HepG2 (cell line): ENCODE measurements around the gene ETFB. TPM values are rescaled to one million over a fixed set of nuclear protein-coding genes. Genes with fewer than 3 reads are reported as not detected.

ENCODE experiments used
- ATAC-seq: fragments of 200-7000 bp; cut with Tn5 transposase; 3 replicates; pipeline ENCODE4 v1.9.1; 2020; ENCODE audit warnings: mild to moderate bottlenecking, moderate library complexity
- BruUV-seq: library from RNA; stranded (reverse); fragments of 400-500 nt; replicated peaks from 2 replicates; lab custom pipeline; 2021; lab: Mats Ljungman, UMichigan
- CTCF ChIA-PET: fragments of 300-600 bp; formaldehyde crosslinking; extraction: SDS; loops from one replicate; lab custom pipeline; 2021; ENCODE audit warnings: low total read pairs, inconsistent platforms, low intra/inter-chr PET ratio; lab: Yijun Ruan, JAX
- POLR2A ChIA-PET: fragments of 350-600 bp; sonication (Branson Sonifier 250); formaldehyde crosslinking; loops from one replicate; lab custom pipeline; 2020; ENCODE audit warnings: antibody characterized with exemption, inconsistent platforms; lab: Yijun Ruan, JAX
- DNase-seq: peaks from one replicate; pipeline ENCODE4 v3.0.0-alpha.2; 2015; ENCODE audit warnings: low spot score
- FAIRE-seq: peaks from 3 replicates; lab custom pipeline; 2011; peaks lifted over from hg19 to GRCh38; lab: Jason Lieb, UNC
- H2AFZ ChIP-seq: one replicate; pipeline ENCODE4 v1.6.1; 2011; ENCODE audit warnings: low read length, inconsistent platforms
- H3K27ac ChIP-seq: fragments of 300-600 bp; 3 replicates; pipeline ENCODE4 v1.8.0; 2011; ENCODE audit warnings: mixed run types, mild to moderate bottlenecking, mixed read lengths, low read length, inconsistent platforms; ENCODE audit not compliant: insufficient read depth; ENCODE audit errors: extremely low read length
- H3K27me3 ChIP-seq, 2 experiments: fragments of 200-600 bp in 1 of 2; 2 replicates in 1 of 2; 3 replicates in 1 of 2; pipeline versions ENCODE4 v1.6.0 to v1.8.0; 2011; ENCODE audit warnings: low read length in 2 of 2, mild to moderate bottlenecking in 2 of 2, moderate library complexity in 2 of 2, inconsistent platforms in 1 of 2; ENCODE audit not compliant: insufficient read depth in 2 of 2, control insufficient read depth in 1 of 2
- H3K36me3 ChIP-seq, 2 experiments: fragments of 200-600 bp in 1 of 2; replicated peaks in 1 of 2; 2 replicates in 1 of 2; 3 replicates in 1 of 2; pipeline versions ENCODE4 v1.5.1 to v1.8.0; 2011; ENCODE audit warnings: low read length in 2 of 2, inconsistent platforms in 1 of 2; ENCODE audit not compliant: insufficient read depth in 2 of 2, control insufficient read depth in 1 of 2
- H3K4me1 ChIP-seq: 2 replicates; pipeline ENCODE4 v1.5.1; 2012; ENCODE audit warnings: low read length, inconsistent platforms; ENCODE audit not compliant: insufficient read depth
- H3K4me2 ChIP-seq: 2 replicates; pipeline ENCODE4 v1.6.0; 2011; ENCODE audit warnings: low read depth, low read length, inconsistent platforms
- H3K4me3 ChIP-seq, 3 experiments: fragments of 200-600 bp in 1 of 3; sonication (generic), shearing (Covaris generic) in 1 of 3; replicated peaks in 1 of 3; 2 replicates each; pipeline ENCODE4 v1.5.1; 2011 to 2016; ENCODE audit warnings: low read length in 3 of 3, inconsistent platforms in 2 of 3, low read depth in 2 of 3, mild to moderate bottlenecking in 2 of 3, control low read depth in 1 of 3, mixed read lengths in 1 of 3; ENCODE audit not compliant: insufficient read depth in 1 of 3
- H3K79me2 ChIP-seq: one replicate; pipeline ENCODE4 v1.6.1; 2011; ENCODE audit warnings: low read length, inconsistent platforms; ENCODE audit not compliant: insufficient read depth
- H3K9ac ChIP-seq: 2 replicates; pipeline ENCODE4 v1.6.0; 2011; ENCODE audit warnings: mild to moderate bottlenecking, low read depth, low read length, inconsistent platforms; ENCODE audit not compliant: insufficient read depth
- H3K9me3 ChIP-seq: 2 replicates; pipeline ENCODE4 v1.5.1; 2012; ENCODE audit warnings: mild to moderate bottlenecking, low read length
- H4K20me1 ChIP-seq: 2 replicates; pipeline ENCODE4 v1.6.0; 2011; ENCODE audit warnings: inconsistent platforms, mild to moderate bottlenecking, low read length, moderate library complexity; ENCODE audit not compliant: insufficient read depth
- ARID5B ChIP-seq: IDR thresholded peaks from 2 replicates; pipeline ENCODE4 v1.4.0; 2020; ENCODE audit warnings: mild to moderate bottlenecking, missing genetic modification reagents
- ATF4 ChIP-seq, 2 experiments: fragments of 450-650 bp in 1 of 2; sonication (generic) in 1 of 2; formaldehyde crosslinking; IDR thresholded peaks; 2 replicates each; pipeline versions ENCODE4 v1.5.0 to v1.8.0; 2020 to 2022; ENCODE audit warnings: mild to moderate bottlenecking in 1 of 2, missing genetic modification reagents in 1 of 2
- BCLAF1 ChIP-seq: fragments of 450-650 bp; IDR thresholded peaks from 2 replicates; pipeline ENCODE4 v1.6.1; 2017; ENCODE audit warnings: mild to moderate bottlenecking
- PRDM4 ChIP-seq: sonication (generic); formaldehyde crosslinking; IDR thresholded peaks from 2 replicates; pipeline ENCODE4 v1.9.0; 2021; ENCODE audit warnings: missing genetic modification reagents, borderline replicate concordance
- REXO4 ChIP-seq: sonication (generic); formaldehyde crosslinking; IDR thresholded peaks from 2 replicates; pipeline ENCODE4 v1.8.0; 2022; ENCODE audit warnings: missing genetic modification reagents, mild to moderate bottlenecking, borderline replicate concordance
- SETDB1 ChIP-seq: sonication (generic); formaldehyde crosslinking; IDR thresholded peaks from 2 replicates; pipeline ENCODE4 v1.5.1; 2020; ENCODE audit warnings: missing genetic modification reagents, mild to moderate bottlenecking, borderline replicate concordance
- ZNF207 ChIP-seq: fragments of 450-650 bp; IDR thresholded peaks from 2 replicates; pipeline ENCODE4 v1.6.1; 2016; ENCODE audit warnings: antibody characterized with exemption, borderline replicate concordance
- ZNF564 ChIP-seq: sonication (generic); formaldehyde crosslinking; IDR thresholded peaks from 2 replicates; pipeline ENCODE4 v1.8.1; 2023; ENCODE audit warnings: mild to moderate bottlenecking, missing genetic modification reagents
- ZSCAN12 ChIP-seq: sonication (generic); formaldehyde crosslinking; IDR thresholded peaks from 2 replicates; pipeline ENCODE4 v1.9.0; 2021; ENCODE audit warnings: mild to moderate bottlenecking, missing genetic modification reagents
- ZSCAN21 ChIP-seq: sonication (generic); formaldehyde crosslinking; IDR thresholded peaks from 2 replicates; pipeline ENCODE4 v1.8.0; 2022; ENCODE audit warnings: mild to moderate bottlenecking, missing genetic modification reagents, moderate library complexity, borderline replicate concordance
- WGBS: methylation state at CpG from one replicate; pipeline ENCODE4 v1.1.6; 2017; ENCODE audit warnings: low lambda C conversion rate; 5-methylcytosine and 5-hydroxymethylcytosine counted together
- in situ Hi-C: cut with HindIII; loops from 2 replicates; pipeline ENCODE4 v1.10.0; 2017; ENCODE audit warnings: low pct_unique_long_range_greater_than_20kb; ENCODE audit not compliant: extremely low pct_ligation_motif_present
- intact Hi-C: fragments of 100-400 bp; cut with micrococcal nuclease; formaldehyde crosslinking; loops from one replicate; pipeline ENCODE4 v1.10.0; 2022; ENCODE audit not compliant: unreplicated experiment
- polyA plus RNA-seq, 8 experiments: library from polyadenylated mRNA; depleted of rRNA in 3 of 8; stranded (reverse) in 7 of 8; unstranded in 1 of 8; fragments of >200 nt; fragmentation: Illumina TruSeq in 4 of 8; extraction: Trizol in 4 of 8; gene quantifications; 2 replicates each; pipeline versions ENCODE4 v1.2.1 to v1.2.3, GENCODE V29; 2011 to 2016; ENCODE audit warnings: low read depth in 4 of 8, missing spikeins in 1 of 8, mixed read lengths in 1 of 8; ENCODE audit not compliant: insufficient read depth in 1 of 8
- total RNA-seq, 5 experiments: library from RNA; depleted of rRNA; stranded (reverse); fragments of >200 nt; fragmentation: Illumina TruSeq; extraction: Trizol; gene quantifications; 2 replicates each; pipeline ENCODE4 v1.2.3, GENCODE V29; 2016; ENCODE audit warnings: low read depth in 1 of 5

ETFB gene
- total and polyA plus RNA-seq, 2 of the 13 experiments (the other 11 are each of a cell fraction or from before 2014, with no cell fraction given) = 678 to 1,314 TPM

GRCh38 chr19:51339687-51340656, 26.2 kb downstream of the ETFB start:
- FAIRE-seq (no peak), DNase-seq (peak; percentile 82), ATAC-seq (peak; percentile 51)
- intact Hi-C loops = loop anchor here (1.0 to 2.0 kb wide), 3 partner anchors 23 to 99 kb away; no protein-coding TSS in a partner anchor
- WGBS = 64% methylated on average over 82 of the region's 107 CpGs
- Histone ChIP-seq H3K36me3 (peaks cover 4 to 8% of the 10 kb centered on the region in 2 experiments; a peak in 4 of 5 replicates), H4K20me1 (peaks cover 9% of the 10 kb centered on the region; the same call in 1 of the 2 replicates), H3K4me1 (peaks cover 55% of the 10 kb centered on the region), H3K79me2 (no peaks in the 10 kb centered on the region), H3K27ac (peak overlapping the region; percentile 67), H3K4me2 (peak overlapping the region; percentile 86), H3K9me3 (no peaks in the 10 kb centered on the region), H3K27me3 (no peaks in the 10 kb centered on the region), H3K9ac (peak overlapping the region; percentile 73), H2AFZ (no peak overlapping the region), H3K4me3 (peak overlapping the region; percentile 45 to 80 (median 80); a peak in 5 of 6 replicates)
- ChIA-PET CTCF (interaction anchor here (1.0 to 3.1 kb wide), 5 partner anchors 27 to 99 kb away, joined by 3 to 38 read pairs (median 9); no protein-coding TSS in a partner anchor), POLR2A (interaction anchor here (0.6 to 6.9 kb wide), 17 partner anchors 11 to 256 kb away, joined by 3 to 211 read pairs (median 7); partner anchors contain the start of genes ETFB, LIM2 and NKG7)
- BruUV-seq = TSS peak; percentile 72
- in situ Hi-C loops = loop anchor here (5.0 kb wide), 1 partner anchor 57 kb away; no protein-coding TSS in a partner anchor
- TF ChIP-seq PRDM4 (CRISPR knock-in tag) = no peak
- no peak for TF ChIP-seq REXO4 (CRISPR knock-in tag)
- no peak for TF ChIP-seq ZSCAN12 (CRISPR knock-in tag)
- no peak for TF ChIP-seq ARID5B (CRISPR knock-in tag)
- no peak for TF ChIP-seq SETDB1
- no peak for TF ChIP-seq BCLAF1
- 0 out of 2 replicates have a peak, but pooled peaks have one; percentile 35 for TF ChIP-seq ZSCAN21 (CRISPR knock-in tag)
- no peak for TF ChIP-seq ZNF564 (CRISPR knock-in tag)
- TF ChIP-seq ZNF207 = no peak
- TF ChIP-seq ATF4 (CRISPR knock-in tag; IDR thresholded peaks at IDR 0.05) = no peak
